WTC11 (cell line): Measurements from ENCODE around the gene TCHP. TPM values are rescaled to one million over a fixed set of nuclear protein-coding genes. Genes with fewer than 3 reads are reported as not detected.

Source experiments
- ATAC-seq: fragments of 200-7000 bp; cut with Tn5 transposase; 2 replicates; pipeline ENCODE4 v1.10.0; 2021; ENCODE audit warnings: mild to moderate bottlenecking, moderate library complexity
- CTCF ChIA-PET: fragments of 300-600 bp; sonication (Branson Sonifier 250); formaldehyde crosslinking; loops from one replicate; lab custom pipeline; 2021; ENCODE audit warnings: antibody characterized with exemption; lab: Charles Lee
- POLR2A ChIA-PET: fragments of 350-600 bp; sonication (Branson Sonifier 250); formaldehyde crosslinking; loops from one replicate; lab custom pipeline; 2021; ENCODE audit warnings: antibody characterized with exemption; lab: Charles Lee
- DNase-seq: peaks from one replicate; pipeline ENCODE4 v3.0.0; 2021; ENCODE audit warnings: low spot score
- H3K27ac Mint-ChIP-seq: 2 replicates; pipeline ENCODE4 v1.8.0; 2021; ENCODE audit warnings: mixed read lengths
- H3K27me3 Mint-ChIP-seq: 2 replicates; pipeline ENCODE4 v1.8.0; 2021; ENCODE audit warnings: low read depth, mild to moderate bottlenecking, moderate library complexity, mixed read lengths
- H3K36me3 Mint-ChIP-seq: 2 replicates; pipeline ENCODE4 v1.8.0; 2021; ENCODE audit warnings: mixed read lengths
- H3K4me1 Mint-ChIP-seq: 2 replicates; pipeline ENCODE4 v1.8.0; 2022; ENCODE audit warnings: mixed read lengths
- H3K4me3 Mint-ChIP-seq: 2 replicates; pipeline ENCODE4 v1.8.0; 2021; ENCODE audit warnings: mild to moderate bottlenecking, moderate library complexity, mixed read lengths
- H3K9me3 Mint-ChIP-seq: 2 replicates; pipeline ENCODE4 v1.8.0; 2021; ENCODE audit warnings: mixed read lengths
- CREM ChIP-seq: sonication (generic); formaldehyde crosslinking; IDR thresholded peaks from 2 replicates; pipeline ENCODE4 v1.8.1; 2022; ENCODE audit warnings: mild to moderate bottlenecking, missing genetic modification reagents, moderate library complexity
- ELF4 ChIP-seq: sonication (generic); formaldehyde crosslinking; IDR thresholded peaks from 2 replicates; pipeline ENCODE4 v1.8.1; 2022; ENCODE audit warnings: low read depth, mild to moderate bottlenecking, moderate library complexity, missing genetic modification reagents
- ESRRA ChIP-seq: sonication (generic); formaldehyde crosslinking; IDR thresholded peaks from 2 replicates; pipeline ENCODE4 v1.8.1; 2022; ENCODE audit warnings: mild to moderate bottlenecking, missing genetic modification reagents, borderline replicate concordance
- FOXK1 ChIP-seq: sonication (generic); formaldehyde crosslinking; IDR thresholded peaks from 2 replicates; pipeline ENCODE4 v1.8.0; 2022; ENCODE audit warnings: mild to moderate bottlenecking, moderate library complexity, missing genetic modification reagents
- FOXP1 ChIP-seq: sonication (generic); formaldehyde crosslinking; IDR thresholded peaks from 2 replicates; pipeline ENCODE4 v1.8.0; 2022; ENCODE audit warnings: missing genetic modification reagents, mild to moderate bottlenecking, moderate library complexity, borderline replicate concordance
- GABPB1 ChIP-seq: sonication (generic); formaldehyde crosslinking; IDR thresholded peaks from 2 replicates; pipeline ENCODE4 v1.8.1; 2023; ENCODE audit warnings: mild to moderate bottlenecking, missing genetic modification reagents
- IRF2 ChIP-seq: sonication (generic); formaldehyde crosslinking; IDR thresholded peaks from 2 replicates; pipeline ENCODE4 v1.8.0; 2022; ENCODE audit warnings: low read depth, missing genetic modification reagents, borderline replicate concordance
- KAT7 ChIP-seq: sonication (generic); formaldehyde crosslinking; IDR thresholded peaks from 2 replicates; pipeline ENCODE4 v1.8.1; 2023; ENCODE audit warnings: missing genetic modification reagents, mild to moderate bottlenecking, borderline replicate concordance
- MXD4 ChIP-seq: fragments of 250-450 bp; sonication (Bioruptor Pico); IDR thresholded peaks from 2 replicates; pipeline ENCODE4 v1.8.0; 2021; ENCODE audit warnings: mild to moderate bottlenecking, moderate library complexity, borderline replicate concordance
- MYBL2 ChIP-seq: sonication (generic); formaldehyde crosslinking; IDR thresholded peaks from 2 replicates; pipeline ENCODE4 v1.8.1; 2023; ENCODE audit warnings: mild to moderate bottlenecking, moderate library complexity, missing genetic modification reagents
- NFE2L1 ChIP-seq: sonication (generic); formaldehyde crosslinking; IDR thresholded peaks from 2 replicates; pipeline ENCODE4 v1.8.1; 2023; ENCODE audit warnings: missing genetic modification reagents
- NR3C1 ChIP-seq: sonication (generic); formaldehyde crosslinking; conservative IDR thresholded peaks from 2 replicates; pipeline ENCODE4 v1.8.1; 2023; ENCODE audit warnings: low read depth, mild to moderate bottlenecking, missing genetic modification reagents
- PRRX2 ChIP-seq: fragments of 250-450 bp; sonication (Bioruptor Pico); IDR thresholded peaks from 2 replicates; pipeline ENCODE4 v1.8.0; 2021; ENCODE audit warnings: mild to moderate bottlenecking
- ZNF121 ChIP-seq: sonication (generic); formaldehyde crosslinking; IDR thresholded peaks from 2 replicates; pipeline ENCODE4 v1.8.0; 2023; ENCODE audit warnings: missing genetic modification reagents
- ZNF219 ChIP-seq: sonication (generic); formaldehyde crosslinking; IDR thresholded peaks from 2 replicates; pipeline ENCODE4 v1.8.0; 2023; ENCODE audit warnings: missing genetic modification reagents, mild to moderate bottlenecking, borderline replicate concordance
- ZNF232 ChIP-seq: sonication (generic); formaldehyde crosslinking; IDR thresholded peaks from 2 replicates; pipeline ENCODE4 v1.8.0; 2022; ENCODE audit warnings: mild to moderate bottlenecking, missing genetic modification reagents
- ZNF263 ChIP-seq: sonication (generic); formaldehyde crosslinking; IDR thresholded peaks from 2 replicates; pipeline ENCODE4 v1.8.1; 2022; ENCODE audit warnings: low read depth, mild to moderate bottlenecking, moderate library complexity, missing genetic modification reagents
- ZNF317 ChIP-seq: sonication (generic); formaldehyde crosslinking; IDR thresholded peaks from 2 replicates; pipeline ENCODE4 v1.8.1; 2023; ENCODE audit warnings: low read depth, mild to moderate bottlenecking, moderate library complexity, missing genetic modification reagents, borderline replicate concordance
- ZNF671 ChIP-seq: fragments of 250-450 bp; sonication (Bioruptor Pico); IDR thresholded peaks from 2 replicates; pipeline ENCODE4 v1.8.0; 2021; ENCODE audit warnings: mild to moderate bottlenecking
- total RNA-seq: library from RNA; stranded (reverse); gene quantifications from 3 replicates; pipeline ENCODE4 v1.2.3, GENCODE V29; 2021
- TF ChIP-seq, protein P1 (sequence below): fragments of 250-450 bp; sonication (Bioruptor Pico); IDR thresholded peaks from 2 replicates; pipeline ENCODE4 v1.8.0; 2021; ENCODE audit warnings: mild to moderate bottlenecking
- TF ChIP-seq, protein P2 (sequence below): fragments of 250-450 bp; sonication (Bioruptor Pico); conservative IDR thresholded peaks from 2 replicates; pipeline ENCODE4 v1.9.0; 2021; ENCODE audit warnings: mild to moderate bottlenecking
- TF ChIP-seq, protein P3 (sequence below): fragments of 250-450 bp; sonication (Bioruptor Pico); IDR thresholded peaks from 2 replicates; pipeline ENCODE4 v1.9.0; 2021; ENCODE audit warnings: moderate library complexity, mild to moderate bottlenecking, inconsistent platforms, borderline replicate concordance
- TF ChIP-seq, protein P4 (sequence below): sonication (generic); formaldehyde crosslinking; IDR thresholded peaks from 2 replicates; pipeline ENCODE4 v1.8.1; 2023; ENCODE audit warnings: mild to moderate bottlenecking, missing genetic modification reagents
- TF ChIP-seq, protein P5 (sequence below): fragments of 250-450 bp; sonication (Bioruptor Pico); IDR thresholded peaks from 2 replicates; pipeline ENCODE4 v1.9.0; 2021; ENCODE audit warnings: mild to moderate bottlenecking
- TF ChIP-seq, protein P6 (sequence below): fragments of 200-600 bp; IDR thresholded peaks from 2 replicates; pipeline ENCODE4 v1.8.0; 2022; ENCODE audit warnings: antibody characterized with exemption

Gene TCHP
- total RNA-seq, 1 experiment from 2014 or later = 7.9 TPM

DNA sequence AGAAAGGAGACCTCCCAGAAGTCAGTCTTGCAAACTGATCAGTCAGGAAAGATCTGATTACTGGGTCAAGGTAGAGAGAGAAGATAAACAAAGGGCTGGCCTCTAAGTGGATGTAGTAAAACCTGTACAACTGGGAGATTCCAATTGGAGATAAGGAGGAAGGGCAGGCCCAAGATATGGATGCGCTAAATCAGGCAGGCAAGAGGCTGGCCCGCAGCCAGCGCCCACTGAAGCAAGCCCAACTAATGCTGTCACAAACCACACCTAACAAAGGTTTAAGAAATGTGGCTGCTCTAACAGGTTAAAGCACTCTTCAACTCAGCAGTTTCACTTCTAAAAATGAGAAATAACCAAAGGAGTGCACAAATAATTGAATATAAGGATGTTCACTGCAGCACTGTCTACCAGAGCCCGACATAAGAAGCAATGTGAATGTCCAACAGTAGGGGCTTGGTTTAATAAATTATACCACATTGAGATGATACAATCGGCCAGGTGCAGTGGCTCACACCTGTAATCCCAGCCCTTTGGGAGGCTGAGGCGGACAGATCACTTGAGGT lies 24.4 kb upstream of the TCHP start:
- no peak overlapping the region for H3K27ac Mint-ChIP-seq
- H3K9me3 Mint-ChIP-seq = no peaks in the 10 kb centered on the region
- H3K27me3 Mint-ChIP-seq = no peaks in the 10 kb centered on the region; the same call in 1 of the 2 replicates
- ChIA-PET POLR2A (interaction anchor here (0.6 kb wide), 1 partner anchor 105 kb away, joined by 3 read pairs; no protein-coding TSS in a partner anchor), CTCF (interaction anchor here (0.6 to 2.7 kb wide), 3 partner anchors 22 to 444 kb away, joined by 3 to 12 read pairs (median 3); no protein-coding TSS in a partner anchor)
- ATAC-seq = no peak
- no peak overlapping the region for H3K4me3 Mint-ChIP-seq
- TF ChIP-seq ELF4 (CRISPR knock-in tag) (no peak), KAT7 (no peak), FOXP1 (no peak), ZNF263 (CRISPR knock-in tag) (no peak), ZNF232 (no peak), IRF2 (CRISPR knock-in tag) (no peak), NR3C1 (no peak), MXD4 (no peak), FOXK1 (CRISPR knock-in tag) (no peak), ZNF121 (CRISPR knock-in tag) (no peak), ZNF219 (CRISPR knock-in tag) (no peak), MYBL2 (no peak)
- TF ChIP-seq, protein P1, sequence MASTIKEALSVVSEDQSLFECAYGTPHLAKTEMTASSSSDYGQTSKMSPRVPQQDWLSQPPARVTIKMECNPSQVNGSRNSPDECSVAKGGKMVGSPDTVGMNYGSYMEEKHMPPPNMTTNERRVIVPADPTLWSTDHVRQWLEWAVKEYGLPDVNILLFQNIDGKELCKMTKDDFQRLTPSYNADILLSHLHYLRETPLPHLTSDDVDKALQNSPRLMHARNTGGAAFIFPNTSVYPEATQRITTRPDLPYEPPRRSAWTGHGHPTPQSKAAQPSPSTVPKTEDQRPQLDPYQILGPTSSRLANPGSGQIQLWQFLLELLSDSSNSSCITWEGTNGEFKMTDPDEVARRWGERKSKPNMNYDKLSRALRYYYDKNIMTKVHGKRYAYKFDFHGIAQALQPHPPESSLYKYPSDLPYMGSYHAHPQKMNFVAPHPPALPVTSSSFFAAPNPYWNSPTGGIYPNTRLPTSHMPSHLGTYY = no peak
- TF ChIP-seq, protein P2, sequence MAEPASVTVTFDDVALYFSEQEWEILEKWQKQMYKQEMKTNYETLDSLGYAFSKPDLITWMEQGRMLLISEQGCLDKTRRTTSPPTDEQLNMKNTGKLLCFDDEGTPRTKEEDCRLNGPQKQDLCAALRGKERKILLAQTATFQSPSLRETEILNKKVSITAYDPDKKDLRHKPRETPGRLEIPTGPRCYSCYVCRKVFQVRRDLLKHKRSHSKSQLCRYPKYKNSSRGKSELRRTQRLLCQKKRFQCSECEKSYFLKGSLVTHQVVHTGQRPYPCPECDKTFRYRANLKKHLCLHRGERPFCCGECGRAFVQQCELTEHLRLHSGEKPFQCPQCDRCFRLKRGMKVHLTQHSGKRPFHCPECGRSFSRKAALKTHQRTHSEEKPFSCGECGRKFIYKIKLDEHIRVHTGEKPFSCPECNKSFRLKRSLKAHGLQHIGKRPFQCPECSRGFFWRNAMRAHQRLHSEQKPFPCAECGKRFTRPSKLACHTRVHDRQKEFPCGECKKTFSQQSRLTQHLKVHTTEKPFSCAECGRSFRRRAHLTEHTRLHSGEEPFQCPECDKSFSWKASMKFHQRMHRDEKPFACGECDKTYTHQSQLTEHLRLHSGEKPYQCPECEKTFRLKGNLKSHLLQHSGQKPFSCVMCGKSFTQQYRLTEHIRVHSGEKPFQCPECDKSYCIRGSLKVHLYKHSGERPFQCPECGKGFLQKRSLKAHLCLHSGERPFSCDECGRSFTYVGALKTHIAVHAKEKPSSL (CRISPR knock-in tag) = no peak
- TF ChIP-seq, protein P3, sequence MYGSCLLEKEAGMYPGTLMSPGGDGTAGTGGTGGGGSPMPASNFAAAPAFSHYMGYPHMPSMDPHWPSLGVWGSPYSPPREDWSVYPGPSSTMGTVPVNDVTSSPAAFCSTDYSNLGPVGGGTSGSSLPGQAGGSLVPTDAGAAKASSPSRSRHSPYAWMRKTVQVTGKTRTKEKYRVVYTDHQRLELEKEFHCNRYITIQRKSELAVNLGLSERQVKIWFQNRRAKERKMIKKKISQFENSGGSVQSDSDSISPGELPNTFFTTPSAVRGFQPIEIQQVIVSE = no peak
- TF ChIP-seq, protein P4, sequence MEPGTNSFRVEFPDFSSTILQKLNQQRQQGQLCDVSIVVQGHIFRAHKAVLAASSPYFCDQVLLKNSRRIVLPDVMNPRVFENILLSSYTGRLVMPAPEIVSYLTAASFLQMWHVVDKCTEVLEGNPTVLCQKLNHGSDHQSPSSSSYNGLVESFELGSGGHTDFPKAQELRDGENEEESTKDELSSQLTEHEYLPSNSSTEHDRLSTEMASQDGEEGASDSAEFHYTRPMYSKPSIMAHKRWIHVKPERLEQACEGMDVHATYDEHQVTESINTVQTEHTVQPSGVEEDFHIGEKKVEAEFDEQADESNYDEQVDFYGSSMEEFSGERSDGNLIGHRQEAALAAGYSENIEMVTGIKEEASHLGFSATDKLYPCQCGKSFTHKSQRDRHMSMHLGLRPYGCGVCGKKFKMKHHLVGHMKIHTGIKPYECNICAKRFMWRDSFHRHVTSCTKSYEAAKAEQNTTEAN (CRISPR knock-in tag) = no peak
- TF ChIP-seq, all 79 proteins: peak for 0
- H3K4me1 Mint-ChIP-seq = peaks cover 39% of the 10 kb centered on the region
- DNase-seq = no peak
- H3K36me3 Mint-ChIP-seq = no peaks in the 10 kb centered on the region

DNA sequence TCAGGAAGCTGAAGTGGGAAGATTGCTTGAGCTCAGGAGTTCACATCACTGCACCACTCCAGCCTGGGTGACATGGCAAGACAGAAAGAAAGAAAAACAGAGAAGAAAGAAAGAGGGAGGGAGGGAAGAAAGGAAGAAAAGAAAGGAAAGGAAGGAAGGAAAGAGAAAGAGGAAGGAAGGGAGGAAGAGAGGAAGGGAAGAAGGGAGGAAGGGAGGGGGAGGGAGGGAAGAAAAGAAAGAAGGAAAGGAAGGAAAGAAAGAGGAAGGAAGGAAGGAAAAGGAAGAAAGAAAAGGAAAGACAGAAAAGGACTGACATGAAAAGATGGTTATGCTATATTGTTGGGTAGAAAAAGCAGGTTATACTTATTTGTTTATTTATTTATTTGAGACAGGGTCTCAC lies 23.7 kb upstream of the TCHP start:
- no peaks in the 10 kb centered on the region for H3K36me3 Mint-ChIP-seq
- ChIA-PET POLR2A (interaction anchor here (0.6 kb wide), 1 partner anchor 104 kb away, joined by 3 read pairs; no protein-coding TSS in a partner anchor), CTCF (interaction anchor here (0.7 to 2.7 kb wide), 2 partner anchors 23 to 31 kb away, joined by 3 to 12 read pairs; no protein-coding TSS in a partner anchor)
- no peaks in the 10 kb centered on the region; the same call in 1 of the 2 replicates for H3K27me3 Mint-ChIP-seq
- H3K4me3 Mint-ChIP-seq = no peak overlapping the region
- no peaks in the 10 kb centered on the region for H3K9me3 Mint-ChIP-seq
- no peak for ATAC-seq
- no peak overlapping the region for H3K27ac Mint-ChIP-seq
- H3K4me1 Mint-ChIP-seq = peaks cover 42% of the 10 kb centered on the region
- no peak for DNase-seq
- TF ChIP-seq ZNF317 (CRISPR knock-in tag) = no peak
- TF ChIP-seq GABPB1 = no peak
- TF ChIP-seq PRRX2 (CRISPR knock-in tag) = no peak
- no peak for TF ChIP-seq NFE2L1 (CRISPR knock-in tag)
- TF ChIP-seq ZNF671 = no peak
- TF ChIP-seq, protein P5, sequence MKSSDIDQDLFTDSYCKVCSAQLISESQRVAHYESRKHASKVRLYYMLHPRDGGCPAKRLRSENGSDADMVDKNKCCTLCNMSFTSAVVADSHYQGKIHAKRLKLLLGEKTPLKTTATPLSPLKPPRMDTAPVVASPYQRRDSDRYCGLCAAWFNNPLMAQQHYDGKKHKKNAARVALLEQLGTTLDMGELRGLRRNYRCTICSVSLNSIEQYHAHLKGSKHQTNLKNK (CRISPR knock-in tag) = no peak
- TF ChIP-seq, protein P6, sequence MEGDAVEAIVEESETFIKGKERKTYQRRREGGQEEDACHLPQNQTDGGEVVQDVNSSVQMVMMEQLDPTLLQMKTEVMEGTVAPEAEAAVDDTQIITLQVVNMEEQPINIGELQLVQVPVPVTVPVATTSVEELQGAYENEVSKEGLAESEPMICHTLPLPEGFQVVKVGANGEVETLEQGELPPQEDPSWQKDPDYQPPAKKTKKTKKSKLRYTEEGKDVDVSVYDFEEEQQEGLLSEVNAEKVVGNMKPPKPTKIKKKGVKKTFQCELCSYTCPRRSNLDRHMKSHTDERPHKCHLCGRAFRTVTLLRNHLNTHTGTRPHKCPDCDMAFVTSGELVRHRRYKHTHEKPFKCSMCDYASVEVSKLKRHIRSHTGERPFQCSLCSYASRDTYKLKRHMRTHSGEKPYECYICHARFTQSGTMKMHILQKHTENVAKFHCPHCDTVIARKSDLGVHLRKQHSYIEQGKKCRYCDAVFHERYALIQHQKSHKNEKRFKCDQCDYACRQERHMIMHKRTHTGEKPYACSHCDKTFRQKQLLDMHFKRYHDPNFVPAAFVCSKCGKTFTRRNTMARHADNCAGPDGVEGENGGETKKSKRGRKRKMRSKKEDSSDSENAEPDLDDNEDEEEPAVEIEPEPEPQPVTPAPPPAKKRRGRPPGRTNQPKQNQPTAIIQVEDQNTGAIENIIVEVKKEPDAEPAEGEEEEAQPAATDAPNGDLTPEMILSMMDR = no peak
- TF ChIP-seq, protein P4 (CRISPR knock-in tag) = no peak
- TF ChIP-seq ESRRA = no peak
- no peak for TF ChIP-seq CREM
